ENCODE measurements around the gene IFIT1B.
"Not testable (repeated sequence)": the region's sequence is repeated elsewhere in the genome, so short reads cannot be mapped to it uniquely, and the experiment has no call there.

IFIT1B gene

DNA sequence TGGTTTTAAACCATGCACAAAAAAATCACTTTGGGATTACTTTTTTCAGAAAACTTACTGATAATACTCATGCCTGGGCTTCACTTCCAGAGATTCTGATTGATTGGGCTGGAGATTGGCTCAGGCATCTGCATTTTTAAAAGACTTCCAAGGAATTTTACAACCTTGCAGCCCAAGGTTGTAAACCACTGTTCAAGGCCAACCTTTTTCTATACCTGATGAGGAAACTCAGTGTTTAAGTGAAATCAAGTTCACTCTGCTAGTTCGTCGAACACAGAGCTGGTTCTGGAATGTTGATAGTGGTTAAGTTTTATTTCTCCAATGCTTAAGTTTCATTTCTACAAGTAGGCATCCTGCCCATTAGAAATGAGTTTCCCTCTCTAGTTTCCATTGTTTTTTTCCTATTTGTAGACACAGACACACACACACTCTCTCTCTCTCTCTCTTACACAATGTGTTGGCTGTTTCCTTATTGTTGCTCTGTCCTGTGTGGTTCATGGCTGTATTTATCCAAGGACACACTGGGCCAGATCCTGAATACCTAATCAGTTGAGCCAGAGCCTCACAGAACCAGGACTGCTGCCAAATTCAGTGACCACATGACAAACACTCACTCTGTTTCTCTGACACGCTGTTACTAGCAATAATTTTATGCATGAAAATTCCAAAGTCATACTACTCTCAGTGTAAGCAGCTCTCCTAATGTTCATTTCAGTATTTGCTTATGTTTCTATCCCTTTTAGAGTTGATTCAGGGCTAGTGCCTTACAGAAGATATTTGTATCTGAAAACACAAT is 3.7 kb upstream of the IFIT1B start:
- DNase-seq, result peak in 54 of 56 donors; percentile 8 to 94 (median 78)

GRCh38 chr10:89374713-89375141 is 3.1 kb upstream of the IFIT1B start:
- DNase-seq, result peak in 11 of 56 donors; percentile 11 to 62 (median 34)

DNA sequence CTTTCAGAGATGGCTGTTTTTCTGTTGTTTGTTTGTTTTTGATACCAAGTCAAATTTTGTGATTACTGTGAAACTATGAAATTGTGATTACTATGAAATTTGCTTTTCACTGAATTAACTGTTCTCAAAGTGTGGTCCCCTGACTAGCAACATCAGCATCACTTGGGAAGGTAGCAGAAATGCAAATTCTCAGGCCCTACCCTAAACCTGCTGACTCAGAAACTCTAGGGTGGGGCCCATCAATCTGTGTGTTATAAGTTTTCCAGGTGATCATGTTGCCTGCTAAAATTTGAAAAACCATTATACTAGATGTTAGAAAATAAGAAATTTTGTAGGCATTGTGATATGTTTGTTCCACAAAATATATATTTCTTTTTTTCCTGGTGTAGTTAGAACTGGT is 1.2 kb downstream of the IFIT1B start:
- no peak for DNase-seq

DNA sequence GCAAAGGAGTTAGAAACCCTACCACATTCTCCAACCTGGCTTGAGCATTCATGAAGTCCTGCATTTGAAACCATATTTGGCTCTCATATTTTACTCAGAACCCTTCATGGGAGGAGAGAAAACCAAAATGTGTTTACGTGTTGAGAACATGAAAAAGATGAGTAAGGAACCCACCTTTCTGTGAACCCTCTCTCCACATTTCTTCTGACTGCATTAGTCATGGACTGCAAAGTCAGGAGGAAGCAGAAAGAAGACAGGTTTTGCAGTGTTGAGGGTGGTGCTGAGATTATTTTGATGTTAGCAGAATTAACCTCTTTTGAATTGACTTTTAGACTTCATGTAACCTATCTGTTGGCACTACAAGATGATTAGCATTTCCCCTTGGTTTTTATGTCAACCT is 4.9 kb downstream of the IFIT1B start:
- no peak for DNase-seq

DNA sequence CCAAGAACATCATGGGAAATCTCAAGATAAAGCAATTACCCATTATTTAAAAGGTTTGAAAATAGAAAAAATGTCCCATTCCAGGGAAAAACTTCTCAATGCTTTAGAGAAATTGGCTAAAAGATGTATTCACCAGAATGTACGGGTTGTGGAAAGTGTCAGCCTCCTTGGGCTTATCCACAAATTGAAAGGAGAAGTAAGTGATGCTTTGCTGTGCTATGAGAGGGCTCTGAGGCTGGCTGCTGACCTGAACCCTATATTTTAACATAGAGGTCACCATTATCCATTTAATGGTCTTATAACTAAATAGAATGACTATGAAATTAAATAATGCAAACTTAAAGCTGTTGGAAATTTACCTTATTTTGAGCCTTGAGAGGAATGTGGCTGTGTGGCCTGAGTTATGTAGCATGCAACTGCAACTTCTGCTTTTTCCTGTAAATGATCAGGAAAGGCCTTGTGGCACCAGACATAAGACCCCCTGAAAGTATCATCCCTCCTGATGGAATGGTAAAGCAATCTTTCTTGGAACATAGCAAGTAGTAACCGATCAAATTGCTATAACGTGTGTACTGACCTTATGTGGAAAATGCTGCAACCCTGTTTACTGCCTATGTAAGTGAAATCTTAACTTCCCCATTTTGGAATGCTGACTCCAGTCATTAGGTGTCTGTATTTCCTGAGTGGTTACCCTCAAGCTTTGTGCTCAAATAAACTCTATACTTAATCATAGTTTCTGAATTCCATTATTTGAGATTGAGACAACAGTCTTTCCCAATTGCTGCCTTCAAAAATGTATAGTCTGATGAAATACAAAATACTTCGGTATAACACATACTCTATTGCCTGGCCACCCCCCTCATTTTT is 6.9 kb downstream of the IFIT1B start:
- no peak for DNase-seq

DNA sequence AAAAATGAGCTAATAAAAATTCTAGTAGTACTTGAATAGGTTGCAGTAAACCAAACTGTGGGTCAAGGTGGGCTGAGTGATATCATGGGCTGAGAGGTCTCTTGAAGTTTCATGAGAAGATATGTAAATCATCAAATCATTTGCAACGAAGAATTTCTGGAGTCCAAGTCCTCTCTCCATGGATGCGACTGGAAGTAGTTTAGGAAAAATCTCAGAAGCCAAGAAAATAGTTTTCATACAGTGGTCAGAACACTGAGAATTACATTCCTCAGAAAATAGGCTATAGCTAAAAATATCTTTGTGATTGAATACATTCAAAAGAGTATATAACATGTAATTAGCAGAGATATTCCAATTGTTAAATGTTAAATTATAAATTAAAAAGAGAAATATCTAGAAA is 10.9 kb downstream of the IFIT1B start:
- DNase-seq, result no peak

GRCh38 chr10:89389254-89389653 is 11.4 kb downstream of the IFIT1B start:
- peak in 3 of 56 donors; percentile 5 to 21 (median 14) for DNase-seq

- DNase-seq, result no peak
Measured at GRCh38 chr10:89390476-89391225, 12.8 kb downstream of the IFIT1B start.

DNA sequence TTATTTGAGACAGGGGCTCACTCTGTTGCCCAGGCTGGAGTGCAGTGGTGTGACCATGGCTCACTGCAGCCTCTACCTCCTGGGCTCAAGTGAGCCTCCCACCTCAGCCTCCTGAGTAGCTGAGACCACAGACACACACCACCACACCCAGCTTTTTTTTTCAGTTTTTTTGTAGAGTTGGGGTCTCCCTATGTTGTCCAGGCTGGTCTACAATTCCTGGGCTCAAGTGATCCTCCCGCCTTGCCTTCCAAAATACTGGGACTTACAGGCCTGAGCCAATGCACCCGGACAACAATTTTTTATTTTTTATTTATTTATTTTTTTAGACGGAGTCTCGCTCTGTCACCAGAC is 13.3 kb downstream of the IFIT1B start:
- DNase-seq, result not testable (repeated sequence)

DNA sequence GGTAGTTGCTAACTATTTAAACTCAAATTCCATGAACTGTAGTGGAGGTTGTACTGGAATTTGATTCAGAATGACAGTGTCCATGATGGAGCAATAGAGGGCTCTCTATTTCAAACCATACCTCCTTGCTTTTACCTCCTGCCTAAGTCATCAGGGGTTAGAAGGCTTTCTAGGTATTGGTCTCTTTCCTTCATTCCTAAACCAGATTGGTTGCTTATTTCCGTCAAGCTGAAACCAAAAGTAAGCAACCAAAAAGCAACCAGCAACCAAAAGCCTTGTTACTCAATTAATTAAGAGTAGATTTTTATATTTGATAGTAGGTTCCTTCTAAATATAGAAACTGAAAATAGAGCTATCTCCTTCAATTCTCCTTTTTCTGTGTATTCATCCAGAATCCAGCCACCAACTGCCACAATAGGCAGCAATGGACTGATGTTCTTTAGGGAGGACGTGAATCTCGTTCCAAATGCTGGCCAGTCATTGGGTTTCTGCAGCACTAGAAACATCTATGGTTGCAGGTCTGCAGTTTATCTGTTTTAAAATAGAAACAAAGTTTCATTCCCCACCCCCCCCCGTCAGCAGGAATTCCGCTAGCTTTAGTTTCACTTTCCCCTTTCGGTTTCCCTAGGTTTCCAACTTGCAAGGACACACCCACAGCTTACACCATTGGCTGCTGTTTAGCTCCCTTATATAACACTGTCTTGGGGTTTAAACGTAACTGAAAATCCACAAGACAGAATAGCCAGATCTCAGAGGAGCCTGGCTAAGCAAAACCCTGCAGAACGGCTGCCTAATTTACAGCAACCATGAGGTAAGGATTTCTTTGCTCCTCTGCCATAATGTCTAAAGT is 14.3 kb downstream of the IFIT1B start, which contains the start of gene IFIT1:
TSS of gene IFIT1 (plus strand) at position 717 of the 850 bp plus-strand sequence. CDS start at position 807, 90 bp downstream.
- DNase-seq, result peak in 45 of 56 donors; percentile 8 to 85 (median 48)

- peak in 14 of 56 donors; percentile 7 to 39 (median 19) for DNase-seq
Measured at GRCh38 chr10:89392974-89393373, 15.1 kb downstream of the IFIT1B start.

DNA sequence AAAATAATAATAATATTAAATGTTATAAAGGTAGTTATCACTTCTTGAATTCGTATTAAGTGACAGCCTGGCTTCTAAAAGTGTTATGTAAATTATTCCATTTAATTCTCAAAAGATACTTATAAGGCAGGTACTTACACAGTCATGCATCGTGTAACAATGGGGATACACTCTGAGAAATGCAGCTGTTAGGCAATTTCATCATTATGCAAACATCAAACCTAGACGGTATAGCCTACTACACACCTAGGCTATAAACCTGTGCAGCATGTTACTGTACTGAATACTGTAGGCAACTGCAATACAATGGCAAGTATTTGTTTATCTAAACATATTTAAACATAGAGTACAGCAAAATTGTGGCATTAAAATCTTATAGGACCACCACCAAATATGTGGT is 16.0 kb downstream of the IFIT1B start:
- DNase-seq, result no peak

DNA sequence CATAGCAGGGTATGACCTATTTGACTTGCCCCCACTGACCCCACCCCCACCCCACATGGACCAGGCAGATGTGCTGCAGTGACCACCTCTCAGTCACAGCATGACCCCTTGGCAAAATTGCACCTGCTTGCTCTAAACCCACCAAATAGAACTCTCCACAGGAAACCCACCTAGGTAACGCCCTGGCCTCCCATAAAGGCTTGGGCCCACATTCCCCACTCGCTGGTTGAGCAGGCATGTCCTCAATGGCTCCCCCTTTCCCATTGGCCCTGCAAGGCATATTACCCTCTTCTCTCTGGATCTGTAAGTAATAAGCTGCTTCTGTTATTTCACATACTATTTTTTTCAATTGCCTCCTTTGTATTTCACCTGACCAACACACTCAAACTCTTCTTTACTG is 17.3 kb downstream of the IFIT1B start:
- no peak for DNase-seq

GRCh38 chr10:89398003-89398749 is 20.3 kb downstream of the IFIT1B start:
- DNase-seq, result no peak

DNA sequence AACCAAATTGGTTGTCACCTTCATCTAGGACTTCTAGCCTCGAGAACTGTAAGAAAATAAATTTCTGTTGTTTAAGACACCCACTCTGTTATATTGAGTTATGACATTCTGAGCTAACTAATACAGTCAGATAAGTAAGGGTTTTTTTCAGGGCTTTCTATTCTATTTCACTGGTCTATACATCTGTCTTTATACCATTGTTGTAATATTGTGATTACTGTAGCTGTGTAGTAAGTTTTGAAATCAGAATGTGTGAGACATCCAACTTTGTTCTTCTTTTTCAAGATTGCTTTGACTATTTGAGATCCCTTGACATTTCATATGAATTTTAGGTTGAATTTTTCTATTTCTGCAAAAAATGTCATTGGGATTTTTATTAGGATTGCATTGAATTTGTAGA is 22.1 kb downstream of the IFIT1B start:
- DNase-seq, result no peak

DNA sequence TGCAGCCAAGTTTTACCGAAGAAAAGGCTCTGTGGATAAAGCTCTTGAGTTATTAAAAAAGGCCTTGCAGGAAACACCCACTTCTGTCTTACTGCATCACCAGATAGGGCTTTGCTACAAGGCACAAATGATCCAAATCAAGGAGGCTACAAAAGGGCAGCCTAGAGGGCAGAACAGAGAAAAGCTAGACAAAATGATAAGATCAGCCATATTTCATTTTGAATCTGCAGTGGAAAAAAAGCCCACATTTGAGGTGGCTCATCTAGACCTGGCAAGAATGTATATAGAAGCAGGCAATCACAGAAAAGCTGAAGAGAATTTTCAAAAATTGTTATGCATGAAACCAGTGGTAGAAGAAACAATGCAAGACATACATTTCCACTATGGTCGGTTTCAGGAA is 25.2 kb downstream of the IFIT1B start:
- DNase-seq, result no peak

DNA sequence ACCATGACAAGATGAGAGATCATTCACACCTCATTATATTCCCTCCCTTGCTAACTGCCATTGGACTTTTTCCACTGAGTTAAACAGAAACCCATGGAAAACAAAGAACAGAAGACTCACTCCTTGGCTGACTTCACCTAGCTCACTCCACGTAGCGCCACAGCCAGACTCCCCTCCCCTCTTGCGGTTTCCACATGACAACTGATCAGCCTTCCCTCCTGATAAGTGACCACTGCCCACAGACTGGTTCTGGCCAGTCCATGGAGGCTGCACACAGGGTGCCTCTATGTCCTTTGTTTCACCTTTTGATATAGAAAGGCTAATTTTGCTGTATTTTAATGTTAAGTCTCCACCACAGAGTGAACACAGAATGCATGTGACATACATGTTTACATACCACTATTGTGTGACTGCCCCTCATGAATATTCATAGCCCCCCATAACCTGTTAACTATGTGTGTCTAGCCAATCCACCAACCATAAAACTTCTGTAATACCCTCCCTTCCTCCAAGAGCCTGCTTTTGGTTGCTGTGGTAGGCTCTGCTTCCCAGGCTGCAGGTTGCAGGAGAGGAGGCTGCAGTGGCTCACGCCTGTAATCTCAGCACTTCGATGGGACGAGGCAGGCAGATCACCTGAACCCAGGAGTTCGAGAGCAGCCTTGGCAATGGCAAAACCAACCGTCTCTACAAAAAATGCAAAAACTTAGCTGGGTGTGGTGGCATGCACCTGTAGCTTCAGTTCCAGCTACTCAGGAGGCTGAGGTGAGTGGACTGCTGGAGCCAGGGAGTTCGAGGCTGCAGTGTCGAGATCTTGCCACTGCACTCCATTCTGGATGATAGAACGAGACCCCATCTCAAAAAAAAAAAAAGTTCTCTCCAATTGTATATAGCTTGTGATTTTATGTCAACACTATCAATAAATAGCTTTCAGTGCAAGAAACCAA is 26.5 kb downstream of the IFIT1B start:
- no peak for DNase-seq

- DNase-seq, result not testable (repeated sequence)
Measured at GRCh38 chr10:89406178-89406577, 28.3 kb downstream of the IFIT1B start.

- DNase-seq, result not testable (repeated sequence)
Measured at GRCh38 chr10:89407792-89408191, 29.9 kb downstream of the IFIT1B start.
